T-helper 1 cell treated with Interleukin-12 subunit alpha and Interleukin-12 subunit beta and Interleukin-4 antibody, amounts not matched to agents 30 μg/mL and 1 μg/mL, for 36 hours (primary cell): Measurements from ENCODE around the gene PYGM.

Source experiments
- H3K27ac Mint-ChIP-seq: one replicate; pipeline ENCODE4 v1.8.0; 2021; ENCODE audit warnings: mild to moderate bottlenecking, mixed read lengths
- H3K27me3 Mint-ChIP-seq: one replicate; pipeline ENCODE4 v1.8.0; 2021; ENCODE audit warnings: low read depth, mixed read lengths
- H3K36me3 Mint-ChIP-seq: one replicate; pipeline ENCODE4 v1.8.0; 2021; ENCODE audit warnings: low read depth, mixed read lengths
- H3K4me1 Mint-ChIP-seq: one replicate; pipeline ENCODE4 v1.8.0; 2021; ENCODE audit warnings: low read depth, mixed read lengths
- H3K4me3 Mint-ChIP-seq: one replicate; pipeline ENCODE4 v1.8.0; 2021; ENCODE audit warnings: mild to moderate bottlenecking, moderate library complexity, mixed read lengths
- H3K9me3 Mint-ChIP-seq: one replicate; pipeline ENCODE4 v1.8.0; 2021; ENCODE audit warnings: mixed read lengths

Gene PYGM

DNA sequence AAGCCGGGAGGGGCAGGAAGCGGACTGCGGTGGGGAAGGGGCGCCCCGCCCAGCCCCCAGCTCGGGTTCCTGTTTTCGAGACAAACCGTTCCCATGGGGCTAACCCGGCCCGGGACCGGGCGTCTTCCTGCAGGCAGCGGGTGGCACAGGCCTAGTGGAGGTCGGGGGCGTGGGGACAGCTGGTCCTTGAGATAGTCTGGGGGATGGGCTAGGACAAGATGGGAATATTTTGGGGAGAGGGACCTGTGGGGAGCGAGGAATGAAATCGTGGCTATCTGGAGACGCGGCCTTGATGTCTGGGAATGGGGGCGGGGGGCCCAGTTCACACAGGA, 14.6 kb downstream of the PYGM start:
- peak overlapping the region; percentile 99 for H3K27ac Mint-ChIP-seq
- H3K4me1 Mint-ChIP-seq = peaks cover 28% of the 10 kb centered on the region
- no peaks in the 10 kb centered on the region for H3K9me3 Mint-ChIP-seq
- no peaks in the 10 kb centered on the region for H3K27me3 Mint-ChIP-seq
- peak overlapping the region; percentile 97 for H3K4me3 Mint-ChIP-seq
- peaks cover 14% of the 10 kb centered on the region for H3K36me3 Mint-ChIP-seq

- peaks cover 15% of the 10 kb centered on the region for H3K36me3 Mint-ChIP-seq
- H3K4me1 Mint-ChIP-seq = peaks cover 26% of the 10 kb centered on the region
Observed at GRCh38 chr11:64744544-64745188, 15.1 kb downstream of the PYGM start.

DNA sequence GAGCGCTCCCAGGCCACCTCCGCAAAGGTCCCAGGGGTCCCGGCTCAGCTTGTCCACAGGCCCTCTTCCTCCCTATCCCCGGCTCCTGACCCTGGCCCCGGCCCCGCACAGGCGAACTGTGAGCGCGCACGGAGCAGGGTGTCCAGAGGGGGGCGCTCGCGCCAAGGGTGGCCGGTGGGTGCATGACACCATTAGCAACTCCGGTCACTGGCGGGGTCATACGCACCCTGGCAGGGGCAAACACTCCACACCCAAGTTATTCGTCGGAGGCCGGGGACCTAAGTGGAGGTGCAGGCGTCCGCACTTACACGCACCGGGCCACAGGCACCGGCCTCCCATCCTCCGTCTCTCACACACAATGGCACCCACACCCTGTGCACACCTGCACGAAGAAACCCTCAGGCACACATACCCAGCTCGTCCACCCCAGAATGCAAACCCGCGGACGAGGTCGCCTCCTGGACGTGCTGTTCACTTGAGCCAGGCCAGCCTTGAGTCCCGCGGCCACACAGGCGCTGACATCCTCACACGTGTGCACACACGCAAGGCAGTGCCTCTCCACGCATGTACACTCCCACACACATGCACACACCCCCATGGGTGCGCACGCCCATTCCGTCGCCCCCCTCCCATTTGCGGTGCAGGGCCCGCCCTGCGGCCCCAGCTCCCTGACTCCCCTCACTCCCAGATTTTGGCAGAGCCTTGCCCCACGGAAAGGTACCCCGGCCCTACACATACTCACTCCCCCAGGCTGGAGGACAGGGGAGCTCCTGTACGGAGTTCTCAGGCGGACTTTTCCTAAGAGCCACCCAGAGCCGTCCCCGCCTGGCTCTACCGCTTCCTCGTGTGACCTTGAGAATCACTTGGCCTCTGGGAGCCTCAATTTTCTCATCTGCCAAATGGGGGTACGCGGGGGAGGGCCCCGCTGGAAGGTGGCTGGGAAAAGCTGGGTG, 15.9 kb downstream of the PYGM start, which contains the start of gene RASGRP2:
TSS of gene RASGRP2 (minus strand) at position 552 of the 953 bp plus-strand sequence. CDS start 1,276 bp downstream, outside the sequence.
- Mint-ChIP-seq H3K27ac (peak within 1 kb of the TSS; percentile 88), H3K27me3 (no peaks in the 10 kb centered on the region), H3K9me3 (no peaks in the 10 kb centered on the region), H3K4me1 (peaks cover 26% of the 10 kb centered on the region), H3K36me3 (peaks cover 21% of the 10 kb centered on the region), H3K4me3 (peak within 1 kb of the TSS; percentile 91)

More at GRCh38 chr11:64744544-64745188, 15.1 kb downstream of the PYGM start:
- H3K27me3 Mint-ChIP-seq = no peaks in the 10 kb centered on the region
- no peaks in the 10 kb centered on the region for H3K9me3 Mint-ChIP-seq
- H3K27ac Mint-ChIP-seq = peak overlapping the region; percentile 99
- H3K4me3 Mint-ChIP-seq = peak overlapping the region; percentile 97

DNA sequence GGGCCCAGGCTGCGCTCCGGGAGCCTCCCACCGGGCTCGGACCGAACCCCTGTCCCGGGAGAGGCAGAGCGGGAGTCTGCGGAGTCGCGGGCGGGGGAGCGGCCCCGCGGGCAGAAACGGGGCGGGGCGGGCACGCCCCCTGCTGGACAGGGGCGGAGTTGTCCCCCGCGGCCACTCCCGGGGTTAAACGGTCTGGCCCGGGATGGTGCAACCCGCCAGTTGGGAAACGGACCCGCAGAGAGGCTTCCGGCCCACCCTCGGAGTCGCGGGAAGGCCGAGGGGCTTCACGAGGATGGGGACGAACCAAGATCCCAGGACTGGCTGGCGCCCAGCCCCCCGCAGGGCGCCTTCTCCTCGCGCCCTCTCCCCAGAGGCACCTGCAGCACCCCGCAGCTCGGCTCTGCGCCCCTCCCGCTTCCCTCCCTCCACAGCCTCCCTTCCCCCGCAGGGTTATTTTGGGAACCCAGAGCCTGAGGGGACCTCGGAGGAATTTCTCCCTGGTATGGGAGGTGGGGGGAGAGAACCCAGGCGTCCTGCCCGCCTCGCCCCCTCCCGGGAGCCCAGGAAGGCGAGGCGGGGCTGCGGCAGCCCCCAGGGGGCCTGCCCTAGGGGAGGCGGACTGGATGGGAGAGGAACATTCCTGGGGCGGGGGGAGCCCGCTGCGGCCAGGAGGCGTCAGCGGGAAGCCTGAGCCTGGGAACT, 16.7 kb downstream of the PYGM start:
- Mint-ChIP-seq H3K27me3 (no peaks in the 10 kb centered on the region), H3K27ac (no peak overlapping the region), H3K36me3 (peaks cover 19% of the 10 kb centered on the region), H3K4me3 (no peak overlapping the region), H3K9me3 (no peaks in the 10 kb centered on the region), H3K4me1 (peaks cover 24% of the 10 kb centered on the region)

DNA sequence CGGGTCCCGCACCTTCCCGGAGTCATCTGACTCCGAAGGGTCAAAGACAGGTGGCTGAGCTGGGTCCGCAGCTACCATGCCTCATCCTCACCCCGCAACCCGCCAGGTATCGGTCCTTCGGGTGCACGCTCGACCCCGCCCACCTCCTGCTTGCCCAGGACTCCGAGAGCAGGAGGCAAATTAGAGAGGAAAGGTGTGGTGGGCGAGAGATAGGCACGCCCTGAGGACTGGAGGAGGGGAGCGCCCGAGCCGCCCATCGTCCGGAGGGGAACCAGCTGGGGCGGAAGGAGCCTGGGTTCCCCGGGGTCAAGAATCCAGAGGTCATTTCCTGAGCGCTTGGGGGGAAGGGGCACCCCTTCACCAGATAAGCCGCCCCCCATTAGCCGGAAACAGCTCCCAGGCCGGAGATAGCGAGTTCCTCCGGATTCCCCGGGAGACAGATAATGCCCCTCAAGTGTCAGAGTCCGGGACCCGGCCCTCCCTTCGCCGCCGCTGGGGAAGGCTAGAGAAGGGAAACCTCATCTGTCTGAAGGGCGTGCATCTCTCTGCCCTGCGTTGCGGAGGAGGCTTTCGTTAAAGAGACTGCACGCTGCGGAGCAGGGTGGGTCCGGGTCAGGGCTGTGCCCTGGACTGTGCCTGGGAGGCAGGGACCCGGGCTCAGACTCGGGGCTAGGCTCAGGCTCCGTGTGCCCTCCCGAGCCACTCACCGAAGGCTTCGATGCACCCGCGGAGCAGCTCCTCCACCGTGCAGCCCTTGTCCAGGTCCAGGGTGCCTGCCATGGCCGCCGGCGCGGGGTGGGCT, 17.5 kb downstream of the PYGM start:
- H3K4me3 Mint-ChIP-seq = peak overlapping the region; percentile 74
- no peak overlapping the region for H3K27ac Mint-ChIP-seq
- H3K9me3 Mint-ChIP-seq = no peaks in the 10 kb centered on the region
- peaks cover 23% of the 10 kb centered on the region for H3K4me1 Mint-ChIP-seq
- H3K36me3 Mint-ChIP-seq = peaks cover 18% of the 10 kb centered on the region
- H3K27me3 Mint-ChIP-seq = no peaks in the 10 kb centered on the region

DNA sequence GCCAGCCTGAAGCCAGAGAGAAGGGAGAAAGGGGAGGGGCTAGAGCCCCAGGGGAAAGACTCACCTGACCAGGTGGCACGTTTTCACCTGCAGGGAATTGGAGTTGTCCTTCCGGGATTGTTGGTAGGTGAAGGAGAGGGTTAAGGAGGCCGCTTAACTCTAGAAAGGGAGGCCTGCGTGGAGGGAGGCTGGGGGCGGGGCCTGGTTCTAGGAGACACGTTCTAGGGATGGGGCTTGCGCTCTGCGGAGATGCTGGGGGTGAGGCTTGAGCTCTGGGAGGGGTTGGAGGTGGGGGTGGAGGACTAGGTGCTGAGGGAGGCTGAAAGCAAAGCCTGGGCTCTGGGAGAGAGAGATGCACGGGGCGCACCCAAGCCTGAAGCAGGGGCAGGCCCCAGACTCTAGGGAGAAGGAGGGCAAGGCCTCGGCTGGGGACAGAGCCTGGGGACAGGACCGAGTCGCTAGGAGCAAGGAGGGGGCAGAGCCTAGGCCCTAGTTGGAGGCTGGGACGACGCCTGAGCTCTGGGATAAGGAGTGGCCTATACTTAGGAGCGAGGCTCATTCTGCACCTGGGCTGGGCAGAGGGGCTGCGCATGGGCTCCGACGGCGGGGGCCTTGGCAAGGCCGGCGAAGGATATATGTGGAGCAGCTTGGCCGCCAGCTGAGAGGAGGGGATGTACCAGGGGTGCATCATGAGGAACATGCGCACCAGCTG, 18.2 kb downstream of the PYGM start:
- Mint-ChIP-seq H3K27me3 (no peaks in the 10 kb centered on the region), H3K4me1 (peaks cover 23% of the 10 kb centered on the region), H3K4me3 (peak overlapping the region; percentile 74), H3K27ac (no peak overlapping the region), H3K36me3 (peaks cover 20% of the 10 kb centered on the region), H3K9me3 (no peaks in the 10 kb centered on the region)

DNA sequence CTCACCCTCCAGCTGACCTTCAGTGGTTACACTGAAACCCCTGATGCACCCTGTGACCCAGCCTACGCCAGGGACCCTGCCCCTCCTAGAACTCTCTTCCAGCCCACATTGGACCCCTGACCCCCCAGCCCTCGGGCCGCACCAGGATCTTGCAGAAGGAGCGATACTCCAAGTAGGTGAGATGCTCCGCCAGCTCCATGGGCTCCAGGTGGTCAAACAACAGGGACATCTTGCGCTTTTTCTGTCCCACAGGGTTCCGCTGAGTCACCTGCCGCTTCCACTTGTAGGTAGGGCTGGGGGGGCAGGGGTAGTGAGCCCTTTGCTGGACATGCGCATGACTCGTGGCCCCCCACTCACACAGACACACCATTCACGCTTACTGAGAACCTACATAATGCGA, 19.9 kb downstream of the PYGM start:
- Mint-ChIP-seq H3K27me3 (no peaks in the 10 kb centered on the region), H3K4me1 (peaks cover 18% of the 10 kb centered on the region), H3K4me3 (no peak overlapping the region), H3K36me3 (peaks cover 30% of the 10 kb centered on the region), H3K27ac (no peak overlapping the region), H3K9me3 (no peaks in the 10 kb centered on the region)

DNA sequence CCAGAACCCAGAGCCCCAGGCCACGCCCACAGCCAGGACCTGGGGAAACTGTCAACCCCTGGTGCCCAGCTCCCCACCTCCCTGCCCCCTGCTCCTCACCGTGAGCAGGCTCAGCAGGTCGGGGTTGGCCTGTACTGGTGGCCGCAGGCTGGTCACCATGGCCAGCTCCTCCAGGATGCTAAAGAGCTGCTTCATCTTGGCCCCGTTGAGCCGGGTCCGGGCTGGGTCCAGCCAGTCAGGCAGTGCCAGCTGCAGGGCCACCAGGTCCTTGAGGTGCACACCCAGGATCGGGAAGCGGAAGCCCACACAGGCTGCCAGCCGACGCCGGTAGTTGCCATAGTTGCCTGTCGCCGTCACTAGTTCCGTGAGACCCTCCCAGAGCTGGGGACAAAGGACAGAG, 23.1 kb downstream of the PYGM start:
- peaks cover 47% of the 10 kb centered on the region for H3K36me3 Mint-ChIP-seq
- peaks cover 13% of the 10 kb centered on the region for H3K4me1 Mint-ChIP-seq
- no peak overlapping the region for H3K4me3 Mint-ChIP-seq
- H3K27ac Mint-ChIP-seq = no peak overlapping the region
- no peaks in the 10 kb centered on the region for H3K9me3 Mint-ChIP-seq
- no peaks in the 10 kb centered on the region for H3K27me3 Mint-ChIP-seq

- Mint-ChIP-seq H3K4me3 (no peak overlapping the region), H3K9me3 (no peaks in the 10 kb centered on the region), H3K4me1 (peaks cover 8% of the 10 kb centered on the region), H3K27ac (no peak overlapping the region), H3K27me3 (no peaks in the 10 kb centered on the region), H3K36me3 (peaks cover 49% of the 10 kb centered on the region)
Observed at GRCh38 chr11:64735725-64736259, 24.0 kb downstream of the PYGM start.

DNA sequence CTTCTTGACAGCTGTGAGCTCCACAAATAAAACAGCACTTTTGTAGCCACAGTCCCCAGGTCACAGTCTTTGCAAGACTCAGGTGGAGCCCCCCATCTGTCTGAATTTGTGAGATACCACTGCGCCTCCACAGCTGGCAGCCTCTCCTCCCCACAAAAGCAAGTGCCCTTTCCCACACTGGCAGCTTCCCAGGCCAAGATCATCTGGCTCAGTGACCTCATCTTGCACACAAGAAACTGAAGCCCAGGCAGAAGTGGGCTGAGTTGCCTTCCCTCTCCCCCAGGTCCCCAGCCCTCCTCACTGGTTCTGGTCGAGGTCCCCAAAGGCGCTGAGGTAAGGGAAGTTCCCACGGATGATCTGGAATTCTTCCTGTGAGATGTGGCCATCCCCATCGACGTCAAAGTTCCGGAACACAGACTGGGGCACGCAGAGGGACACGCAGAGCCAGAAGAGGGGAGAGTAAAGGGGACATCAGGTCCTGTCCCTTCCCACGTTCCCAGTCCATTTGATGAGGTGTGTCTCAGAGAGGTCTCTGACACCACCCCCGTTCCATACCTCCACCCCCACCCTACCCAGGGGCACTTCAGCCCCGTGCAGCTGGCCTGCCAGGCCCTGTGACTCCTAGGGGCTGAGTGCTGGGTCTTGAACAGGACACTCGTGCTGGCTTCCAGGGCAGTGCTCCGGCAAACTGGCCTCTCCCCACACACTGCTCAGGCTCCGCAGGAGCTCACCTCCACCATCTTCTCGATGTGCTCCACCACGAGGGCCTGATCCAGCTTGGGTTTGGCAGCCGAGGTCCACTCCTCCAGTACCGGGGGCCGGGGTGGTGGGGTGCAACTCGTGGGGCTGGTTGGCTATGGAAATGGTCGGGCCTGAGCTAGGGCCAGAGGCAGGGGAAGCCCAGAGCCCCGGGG, 24.7 kb downstream of the PYGM start:
- peaks cover 45% of the 10 kb centered on the region for H3K36me3 Mint-ChIP-seq
- no peaks in the 10 kb centered on the region for H3K27me3 Mint-ChIP-seq
- no peak overlapping the region for H3K4me3 Mint-ChIP-seq
- no peak overlapping the region for H3K27ac Mint-ChIP-seq
- H3K4me1 Mint-ChIP-seq = peaks cover 3% of the 10 kb centered on the region
- H3K9me3 Mint-ChIP-seq = no peaks in the 10 kb centered on the region

- Mint-ChIP-seq H3K4me3 (no peak overlapping the region), H3K4me1 (peaks cover 3% of the 10 kb centered on the region), H3K27ac (no peak overlapping the region), H3K36me3 (peaks cover 49% of the 10 kb centered on the region), H3K9me3 (no peaks in the 10 kb centered on the region), H3K27me3 (no peaks in the 10 kb centered on the region)
Observed at GRCh38 chr11:64731601-64732000, 28.2 kb downstream of the PYGM start.

GRCh38 chr11:64729851-64730382, 29.9 kb downstream of the PYGM start:
- Mint-ChIP-seq H3K4me1 (peaks cover 6% of the 10 kb centered on the region), H3K27me3 (no peaks in the 10 kb centered on the region), H3K4me3 (no peak overlapping the region), H3K36me3 (peaks cover 39% of the 10 kb centered on the region), H3K9me3 (no peaks in the 10 kb centered on the region), H3K27ac (no peak overlapping the region)
